ENCODE measurements around the gene RNASE3. TPM values are rescaled to one million over a fixed set of nuclear protein-coding genes. Genes with fewer than 3 reads are reported as not detected.
"Not testable (repeated sequence)": the region's sequence is repeated elsewhere in the genome, so short reads cannot be mapped to it uniquely, and the experiment has no call there.

Gene RNASE3
- total and polyA plus RNA-seq, 5 experiments from 2014 or later: not detected

DNA sequence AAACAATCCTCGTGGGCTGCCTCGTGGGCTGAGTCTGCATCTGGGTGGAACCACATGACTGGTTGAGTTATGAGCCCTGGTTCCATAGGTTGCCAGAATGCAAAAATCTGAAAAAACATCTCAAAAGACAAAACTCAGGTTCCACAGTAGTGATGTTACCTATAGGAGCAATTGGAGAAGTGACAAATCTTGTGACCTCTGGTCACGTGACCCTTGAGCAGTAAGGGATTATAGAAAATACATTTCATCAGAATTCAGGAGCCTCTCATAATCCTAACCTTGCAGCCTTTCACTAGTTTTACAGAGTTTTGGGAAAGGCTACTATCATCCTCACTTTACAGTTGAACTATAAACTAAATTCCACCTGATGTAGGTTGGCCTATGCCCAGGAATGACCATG is 12.5 kb upstream of the RNASE3 start:
- Mint-ChIP-seq H3K27ac (no peak overlapping the region), H3K36me3 (no peaks in the 10 kb centered on the region), H3K4me1 (peaks cover 8 to 30% (median 11%) of the 10 kb centered on the region in 4 donors), H3K27me3 (peaks cover 0 to 6% (median 0%) of the 10 kb centered on the region in 5 donors), H3K9me3 (peaks cover 0 to 2% (median 0%) of the 10 kb centered on the region in 9 donors), H3K4me3 (no peak overlapping the region)
- DNase-seq (no peak), ATAC-seq (no peak)
- POLR2A ChIA-PET: no interaction called here

- H3K9me3 Mint-ChIP-seq, DNase-seq, H3K36me3 Mint-ChIP-seq: not testable (repeated sequence)
- Mint-ChIP-seq H3K4me1 (peaks cover 4 to 23% (median 7%) of the 10 kb centered on the region in 4 donors), H3K27ac (peak overlapping the region in 3 of 10 donors; percentile 23 to 84 (median 53)), H3K4me3 (peak overlapping the region in 6 of 10 donors; percentile 43 to 66 (median 54)), H3K27me3 (peaks cover 0 to 11% (median 0%) of the 10 kb centered on the region in 5 donors)
- ATAC-seq: peak; percentile 52 to 67
- POLR2A ChIA-PET: interaction anchor here (0.6 kb wide), 1 partner anchor 243 kb away, joined by 3 read pairs; no protein-coding TSS in a partner anchor
Measured at GRCh38 chr14:20881229-20881628, 10.0 kb upstream of the RNASE3 start.

DNA sequence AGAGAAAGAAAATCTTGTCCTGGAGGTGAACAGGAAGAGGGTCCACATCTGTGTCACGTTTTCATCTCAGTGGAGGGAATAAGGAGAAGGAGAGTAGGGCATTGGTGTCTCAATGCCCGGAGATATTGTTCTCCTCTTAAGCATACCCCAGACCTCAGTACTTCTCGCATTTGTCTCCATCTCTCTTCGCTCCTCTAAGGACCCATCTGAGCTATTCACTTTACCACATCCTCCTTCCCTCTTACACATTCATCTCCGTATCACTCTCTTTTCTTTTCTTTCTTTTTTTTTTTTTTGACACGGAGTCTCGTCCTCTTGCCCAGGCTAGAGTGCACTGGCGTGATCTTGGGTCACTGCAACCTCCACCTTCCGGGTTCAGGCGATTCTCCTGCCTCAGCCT is 8.4 kb upstream of the RNASE3 start:
- Mint-ChIP-seq H3K27me3 (peaks cover 0 to 12% (median 0%) of the 10 kb centered on the region in 5 donors), H3K4me1 (peaks cover 4 to 23% (median 7%) of the 10 kb centered on the region in 4 donors)
- ATAC-seq, H3K9me3 Mint-ChIP-seq, H3K27ac Mint-ChIP-seq, H3K36me3 Mint-ChIP-seq, H3K4me3 Mint-ChIP-seq, DNase-seq, POLR2A ChIA-PET: not testable (repeated sequence)

DNA sequence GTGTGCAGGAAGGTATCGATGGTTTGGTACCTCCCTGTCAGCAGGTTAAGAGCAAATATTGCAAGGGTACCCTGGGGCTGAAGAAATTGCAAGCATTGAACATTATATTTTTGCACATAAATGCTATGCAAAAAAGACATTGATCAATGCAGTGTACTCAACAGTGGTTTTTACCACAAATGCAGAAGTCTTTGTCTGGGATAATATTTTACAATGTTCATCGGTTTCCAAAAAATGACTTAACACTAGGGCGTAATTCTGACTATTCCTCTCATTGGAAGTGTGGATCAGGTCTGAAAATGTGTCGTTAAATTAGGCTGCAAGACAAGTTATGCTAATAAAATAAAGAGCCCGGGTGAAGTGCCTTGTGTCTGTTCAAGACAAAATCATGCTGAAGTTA is 2.8 kb upstream of the RNASE3 start:
- ATAC-seq, POLR2A ChIA-PET, H3K4me1 Mint-ChIP-seq, H3K27ac Mint-ChIP-seq, H3K9me3 Mint-ChIP-seq, H3K4me3 Mint-ChIP-seq, H3K36me3 Mint-ChIP-seq, DNase-seq: not testable (repeated sequence)
- H3K27me3 Mint-ChIP-seq: peaks cover 1 to 17% (median 16%) of the 10 kb centered on the region in 5 donors

DNA sequence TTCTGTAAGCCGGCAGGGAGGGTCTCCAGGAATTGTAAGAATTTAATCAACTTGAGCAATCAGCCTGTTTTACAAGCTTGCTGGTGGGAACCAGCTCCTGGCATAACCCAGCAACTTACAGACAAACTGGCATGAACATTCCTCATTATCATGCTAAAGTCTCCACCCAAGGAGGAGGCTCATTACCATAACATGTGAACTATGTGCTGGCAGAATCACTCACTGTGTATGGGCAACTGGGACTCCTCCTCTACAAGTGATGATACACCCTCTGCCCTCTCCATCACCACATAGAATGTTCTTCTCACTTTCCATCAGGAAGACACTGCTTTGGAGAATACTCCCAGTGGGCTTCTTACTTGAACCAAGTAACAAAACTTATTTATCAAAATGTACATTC is 4.1 kb downstream of the RNASE3 start:
- H3K9me3 Mint-ChIP-seq, H3K4me3 Mint-ChIP-seq, H3K27ac Mint-ChIP-seq, DNase-seq, H3K36me3 Mint-ChIP-seq, H3K4me1 Mint-ChIP-seq, ATAC-seq, POLR2A ChIA-PET: not testable (repeated sequence)
- peaks cover 8 to 28% (median 24%) of the 10 kb centered on the region in 5 donors for H3K27me3 Mint-ChIP-seq

GRCh38 chr14:20904393-20905029 is 13.3 kb downstream of the RNASE3 start:
- Mint-ChIP-seq H3K9me3 (peaks cover 0 to 2% (median 0%) of the 10 kb centered on the region in 9 donors), H3K27ac (no peak overlapping the region), H3K27me3 (peaks cover 9 to 26% (median 13%) of the 10 kb centered on the region in 5 donors), H3K4me3 (no peak overlapping the region), H3K36me3 (no peaks in the 10 kb centered on the region), H3K4me1 (peaks cover 0 to 3% (median 0%) of the 10 kb centered on the region in 4 donors)
- ATAC-seq (no peak), DNase-seq (no peak)
- POLR2A ChIA-PET: no interaction called here

DNA sequence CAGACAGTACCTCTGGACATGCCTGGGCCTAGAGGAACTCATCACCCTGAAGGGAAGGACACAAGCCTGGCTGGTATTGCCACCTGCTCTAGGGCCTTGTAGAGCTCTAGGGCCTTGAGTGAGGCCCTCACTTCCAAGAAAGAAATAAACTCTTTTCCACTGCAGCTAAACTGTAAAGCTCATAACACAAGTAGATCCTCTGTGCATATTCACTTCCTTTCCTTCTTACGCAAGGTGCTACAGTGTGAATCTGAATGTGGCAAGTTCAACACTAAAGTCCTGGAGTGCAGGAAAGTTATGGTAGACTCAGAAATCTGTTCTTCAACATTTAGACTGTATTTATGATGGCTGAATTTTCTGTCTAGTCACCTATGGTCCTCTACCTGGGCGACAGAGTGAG is 14.5 kb downstream of the RNASE3 start:
- H3K4me3 Mint-ChIP-seq: no peak overlapping the region
- H3K36me3 Mint-ChIP-seq: no peaks in the 10 kb centered on the region
- POLR2A ChIA-PET: no interaction called here
- peaks cover 0 to 3% (median 0%) of the 10 kb centered on the region in 4 donors for H3K4me1 Mint-ChIP-seq
- H3K27me3 Mint-ChIP-seq: peaks cover 9 to 26% (median 16%) of the 10 kb centered on the region in 5 donors
- ATAC-seq: no peak
- no peak for DNase-seq
- no peaks in the 10 kb centered on the region for H3K9me3 Mint-ChIP-seq
- no peak overlapping the region for H3K27ac Mint-ChIP-seq

DNA sequence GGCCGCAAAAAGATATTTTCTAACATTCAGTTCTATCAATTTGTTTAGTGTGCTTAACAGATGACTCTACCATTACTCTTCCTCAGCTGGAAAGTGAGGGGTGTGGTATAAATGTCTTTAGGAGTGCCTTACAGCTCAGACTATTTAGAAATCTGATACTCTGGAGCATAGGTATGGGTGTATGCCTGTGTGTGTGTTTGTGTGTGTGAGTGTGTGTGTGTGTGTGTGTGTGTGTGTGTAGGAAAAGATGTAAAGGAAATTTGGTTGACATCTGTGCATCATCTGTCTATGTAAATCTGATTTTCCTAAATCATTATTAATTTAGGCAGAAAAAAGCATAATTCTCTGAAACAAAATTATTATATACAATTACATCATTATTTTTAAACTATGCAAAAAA is 16.0 kb downstream of the RNASE3 start:
- DNase-seq (no peak), ATAC-seq (no peak)
- H3K9me3 Mint-ChIP-seq: no peaks in the 10 kb centered on the region
- POLR2A ChIA-PET: no interaction called here
- no peak overlapping the region for H3K4me3 Mint-ChIP-seq
- peaks cover 7 to 32% (median 17%) of the 10 kb centered on the region in 5 donors for H3K27me3 Mint-ChIP-seq
- no peak overlapping the region for H3K27ac Mint-ChIP-seq
- H3K36me3 Mint-ChIP-seq: no peaks in the 10 kb centered on the region
- peaks cover 0 to 3% (median 0%) of the 10 kb centered on the region in 4 donors for H3K4me1 Mint-ChIP-seq

- H3K27ac Mint-ChIP-seq, H3K4me1 Mint-ChIP-seq, H3K9me3 Mint-ChIP-seq, DNase-seq, POLR2A ChIA-PET, ATAC-seq, H3K4me3 Mint-ChIP-seq, H3K36me3 Mint-ChIP-seq: not testable (repeated sequence)
- H3K27me3 Mint-ChIP-seq: peaks cover 11 to 31% (median 17%) of the 10 kb centered on the region in 5 donors
Measured at GRCh38 chr14:20910822-20911221, 19.6 kb downstream of the RNASE3 start.

DNA sequence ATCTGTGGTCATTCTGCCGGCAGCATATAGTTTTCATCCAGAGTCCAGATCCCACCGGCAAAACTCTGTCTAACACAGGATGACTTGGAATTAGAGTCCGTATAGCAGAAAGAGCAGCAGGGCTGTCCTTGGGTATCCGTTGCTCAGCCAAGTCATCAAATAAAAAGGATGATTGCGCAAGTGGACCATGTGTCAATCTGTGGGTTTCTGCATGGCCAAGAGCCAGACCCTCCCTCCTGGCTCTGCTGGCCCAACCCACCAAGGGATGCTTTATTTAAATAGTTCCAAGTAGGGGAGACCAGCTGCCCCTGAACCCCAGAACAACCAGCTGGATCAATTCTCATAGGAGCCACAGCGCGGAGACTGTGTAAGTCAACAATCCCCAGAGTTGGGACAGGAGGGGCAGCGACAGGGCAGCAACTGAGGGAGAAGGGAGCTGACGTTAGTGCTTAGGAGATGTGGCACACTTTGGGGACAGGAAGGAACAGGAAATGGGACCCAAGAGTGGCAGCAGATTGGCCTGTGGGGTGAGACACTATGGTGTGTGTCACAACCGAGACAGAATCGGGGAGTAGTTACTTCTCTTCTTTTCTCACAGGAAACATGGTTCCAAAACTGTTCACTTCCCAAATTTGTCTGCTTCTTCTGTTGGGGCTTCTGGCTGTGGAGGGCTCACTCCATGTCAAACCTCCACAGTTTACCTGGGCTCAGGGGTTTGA is 28.0 kb downstream of the RNASE3 start:
- ATAC-seq, H3K27ac Mint-ChIP-seq, H3K36me3 Mint-ChIP-seq, H3K9me3 Mint-ChIP-seq, H3K4me1 Mint-ChIP-seq, H3K4me3 Mint-ChIP-seq, POLR2A ChIA-PET, DNase-seq: not testable (repeated sequence)
- H3K27me3 Mint-ChIP-seq: peaks cover 22 to 34% (median 28%) of the 10 kb centered on the region in 5 donors

DNA sequence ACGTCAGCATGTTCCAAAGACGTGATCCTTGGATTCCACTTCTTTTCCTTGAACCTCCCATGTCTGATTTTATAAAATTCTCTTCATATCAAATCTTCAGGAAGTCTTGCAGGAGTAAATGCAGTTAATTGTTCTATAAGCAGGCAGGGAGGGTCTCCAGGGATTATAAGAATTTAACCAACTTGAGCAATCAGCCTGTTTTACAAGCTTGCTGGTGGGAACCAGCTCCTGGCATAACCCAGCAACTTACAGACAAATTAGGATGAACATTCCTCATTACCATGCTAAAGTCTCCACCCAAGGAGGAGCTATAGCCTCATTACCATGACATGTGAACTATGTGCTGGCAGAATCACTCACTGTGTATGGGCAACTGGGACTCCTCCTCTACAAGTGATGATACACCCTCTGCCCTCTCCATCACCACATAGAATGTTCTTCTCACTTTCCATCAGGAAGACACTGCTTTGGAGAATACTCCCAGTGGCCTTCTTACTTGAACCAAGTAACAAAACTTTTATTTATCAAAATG is 32.6 kb downstream of the RNASE3 start:
- POLR2A ChIA-PET, DNase-seq, H3K4me1 Mint-ChIP-seq, ATAC-seq, H3K27ac Mint-ChIP-seq, H3K4me3 Mint-ChIP-seq: not testable (repeated sequence)
- Mint-ChIP-seq H3K36me3 (peaks cover 0 to 23% (median 7%) of the 10 kb centered on the region in 3 donors), H3K27me3 (peaks cover 19 to 40% (median 28%) of the 10 kb centered on the region in 5 donors), H3K9me3 (peaks cover 2 to 24% (median 14%) of the 10 kb centered on the region in 9 donors)

DNA sequence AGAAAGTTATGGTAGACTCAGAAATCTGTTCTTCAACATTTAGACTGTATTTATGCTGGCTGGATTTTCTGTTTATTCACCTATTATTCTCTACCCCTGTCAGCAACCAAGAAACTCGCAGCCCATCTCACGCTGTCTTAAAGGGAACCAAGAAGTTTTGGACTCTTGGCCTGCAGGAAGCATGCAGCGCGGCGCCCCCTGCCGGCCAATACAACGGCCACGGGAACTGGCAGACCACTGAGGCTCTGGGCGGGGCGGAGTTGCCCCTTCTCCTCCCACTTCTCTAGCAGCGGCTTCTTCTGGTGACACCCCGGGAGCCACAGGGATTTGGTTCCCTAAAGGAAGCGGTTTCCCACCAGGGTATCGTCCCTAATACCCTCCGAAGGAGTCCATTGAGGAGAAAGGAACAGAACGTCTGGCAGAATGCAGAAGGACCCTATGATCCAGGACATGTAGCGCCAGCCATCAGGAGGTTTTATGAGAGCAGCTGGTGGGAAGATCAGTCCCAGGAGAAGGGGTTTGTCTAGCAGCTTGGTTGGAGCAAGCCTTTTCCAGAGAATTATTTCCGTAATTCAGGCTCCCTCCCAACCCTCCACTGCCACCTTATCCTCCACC is 43.1 kb downstream of the RNASE3 start:
- H3K36me3 Mint-ChIP-seq: no peaks in the 10 kb centered on the region
- DNase-seq (peak in 3 of 10 donors; percentile 2 to 22 (median 20)), ATAC-seq (no peak)
- H3K4me1 Mint-ChIP-seq: no peaks in the 10 kb centered on the region
- POLR2A ChIA-PET: no interaction called here
- H3K9me3 Mint-ChIP-seq: peaks cover 0 to 9% (median 0%) of the 10 kb centered on the region in 9 donors
- H3K4me3 Mint-ChIP-seq: no peak overlapping the region
- H3K27ac Mint-ChIP-seq: no peak overlapping the region
- peaks cover 2 to 9% (median 6%) of the 10 kb centered on the region in 5 donors for H3K27me3 Mint-ChIP-seq
